NT2/D1 (cell line): ENCODE results near the gene FANCE.

Experiments used
- DNase-seq: peaks from one replicate; pipeline ENCODE4 v3.0.0-alpha.2; 2011; ENCODE audit warnings: low read depth, low spot score
- H3K27me3 ChIP-seq: 2 replicates; pipeline ENCODE4 v1.6.0; 2011; ENCODE audit warnings: mild to moderate bottlenecking; ENCODE audit not compliant: insufficient read length, insufficient read depth
- H3K36me3 ChIP-seq: 2 replicates; pipeline ENCODE4 v1.6.1; 2011; ENCODE audit warnings: mild to moderate bottlenecking, low read length, mixed read lengths; ENCODE audit not compliant: insufficient read depth, insufficient read length
- H3K4me1 ChIP-seq: 2 replicates; pipeline ENCODE4 v1.5.1; 2011; ENCODE audit not compliant: insufficient read depth, insufficient read length
- H3K4me3 ChIP-seq: 2 replicates; pipeline ENCODE4 v1.5.1; 2011; ENCODE audit warnings: low read depth; ENCODE audit not compliant: insufficient read length
- H3K9ac ChIP-seq: 2 replicates; pipeline ENCODE4 v1.6.0; 2011; ENCODE audit warnings: low read depth; ENCODE audit not compliant: insufficient read length
- H3K9me3 ChIP-seq: 2 replicates; pipeline ENCODE4 v1.5.1; 2011; ENCODE audit warnings: mild to moderate bottlenecking, low read length; ENCODE audit not compliant: insufficient read depth
- SUZ12 ChIP-seq: IDR thresholded peaks from 2 replicates; pipeline ENCODE4 v1.6.1; 2011; ENCODE audit not compliant: insufficient read length, insufficient read depth; ENCODE audit errors: extremely low read depth
- YY1 ChIP-seq: IDR thresholded peaks from 2 replicates; pipeline ENCODE4 v1.6.1; 2011; ENCODE audit not compliant: insufficient read length, insufficient read depth
- ZNF274 ChIP-seq: IDR thresholded peaks from 2 replicates; pipeline ENCODE4 v1.6.1; 2011; ENCODE audit warnings: mild to moderate bottlenecking, low read depth, low read length

Gene FANCE

GRCh38 chr6:35505999-35506412, 53.9 kb downstream of the FANCE start:
- Histone ChIP-seq H3K4me3 (no peak overlapping the region), H3K9ac (peak overlapping the region; percentile 21), H3K9me3 (no peaks in the 10 kb centered on the region), H3K27me3 (no peaks in the 10 kb centered on the region), H3K36me3 (no peaks in the 10 kb centered on the region), H3K4me1 (peaks cover 2% of the 10 kb centered on the region)
- DNase-seq, result no peak
- TF ChIP-seq YY1 (no peak), SUZ12 (no peak), ZNF274 (no peak)

GRCh38 chr6:35506536-35506935, 54.4 kb downstream of the FANCE start:
- Histone ChIP-seq H3K9me3 (no peaks in the 10 kb centered on the region), H3K4me3 (no peak overlapping the region), H3K36me3 (no peaks in the 10 kb centered on the region), H3K27me3 (no peaks in the 10 kb centered on the region), H3K4me1 (peaks cover 2% of the 10 kb centered on the region), H3K9ac (no peak overlapping the region)
- TF ChIP-seq YY1, result no peak
- TF ChIP-seq ZNF274, result no peak
- TF ChIP-seq SUZ12, result no peak
- DNase-seq, result no peak

GRCh38 chr6:35507221-35507620, 55.1 kb downstream of the FANCE start:
- H3K4me3 ChIP-seq, result no peak overlapping the region

GRCh38 chr6:35508027-35508426, 55.9 kb downstream of the FANCE start:
- H3K4me1 ChIP-seq, result peaks cover 2% of the 10 kb centered on the region
- TF ChIP-seq ZNF274 (no peak), SUZ12 (no peak), YY1 (no peak)
- H3K27me3 ChIP-seq, result no peaks in the 10 kb centered on the region

More at GRCh38 chr6:35507221-35507620, 55.1 kb downstream of the FANCE start:
- no peaks in the 10 kb centered on the region for H3K27me3 ChIP-seq
- H3K9me3 ChIP-seq, result no peaks in the 10 kb centered on the region
- no peaks in the 10 kb centered on the region for H3K36me3 ChIP-seq
- H3K4me1 ChIP-seq, result peaks cover 2% of the 10 kb centered on the region
- TF ChIP-seq YY1 (no peak), ZNF274 (no peak), SUZ12 (no peak)
- no peak for DNase-seq
- no peak overlapping the region for H3K9ac ChIP-seq

GRCh38 chr6:35508542-35508941, 56.4 kb downstream of the FANCE start:
- H3K9ac ChIP-seq, result no peak overlapping the region
- H3K4me1 ChIP-seq, result peaks cover 2% of the 10 kb centered on the region
- no peaks in the 10 kb centered on the region for H3K36me3 ChIP-seq
- no peaks in the 10 kb centered on the region for H3K27me3 ChIP-seq
- DNase-seq, result no peak
- H3K4me3 ChIP-seq, result no peak overlapping the region
- H3K9me3 ChIP-seq, result no peaks in the 10 kb centered on the region
- no peak for TF ChIP-seq YY1
- TF ChIP-seq ZNF274, result no peak
- TF ChIP-seq SUZ12, result no peak

More at GRCh38 chr6:35508027-35508426, 55.9 kb downstream of the FANCE start:
- no peak overlapping the region for H3K4me3 ChIP-seq
- H3K9me3 ChIP-seq, result no peaks in the 10 kb centered on the region
- no peak for DNase-seq
- H3K36me3 ChIP-seq, result no peaks in the 10 kb centered on the region
- H3K9ac ChIP-seq, result no peak overlapping the region

GRCh38 chr6:35510916-35511561, 58.9 kb downstream of the FANCE start:
- no peaks in the 10 kb centered on the region for H3K36me3 ChIP-seq
- no peak for TF ChIP-seq SUZ12
- TF ChIP-seq YY1, result no peak
- TF ChIP-seq ZNF274, result no peak
- no peak overlapping the region for H3K9ac ChIP-seq
- H3K4me3 ChIP-seq, result no peak overlapping the region
- H3K4me1 ChIP-seq, result no peaks in the 10 kb centered on the region
- H3K27me3 ChIP-seq, result no peaks in the 10 kb centered on the region
- no peak for DNase-seq
- H3K9me3 ChIP-seq, result no peaks in the 10 kb centered on the region

- TF ChIP-seq SUZ12, result no peak
- TF ChIP-seq ZNF274, result no peak
- no peak for TF ChIP-seq YY1
- no peak for DNase-seq
- no peaks in the 10 kb centered on the region for H3K4me1 ChIP-seq
- H3K4me3 ChIP-seq, result no peak overlapping the region
- H3K9me3 ChIP-seq, result no peaks in the 10 kb centered on the region
- no peak overlapping the region for H3K9ac ChIP-seq
- no peaks in the 10 kb centered on the region for H3K36me3 ChIP-seq
- H3K27me3 ChIP-seq, result no peaks in the 10 kb centered on the region
These were observed 59.4 kb downstream of the FANCE start for GRCh38 chr6:35511562-35511941.

GRCh38 chr6:35512006-35512405, 59.9 kb downstream of the FANCE start:
- no peaks in the 10 kb centered on the region for H3K27me3 ChIP-seq

More at GRCh38 chr6:35512006-35512405, 59.9 kb downstream of the FANCE start:
- TF ChIP-seq SUZ12, result no peak
- TF ChIP-seq YY1, result no peak
- no peak for TF ChIP-seq ZNF274
- H3K9me3 ChIP-seq, result no peaks in the 10 kb centered on the region
- H3K36me3 ChIP-seq, result no peaks in the 10 kb centered on the region
- no peak overlapping the region for H3K4me3 ChIP-seq
- DNase-seq, result no peak
- H3K4me1 ChIP-seq, result no peaks in the 10 kb centered on the region
- no peak overlapping the region for H3K9ac ChIP-seq
